ENCODE results near the gene USP3.

The USP3 gene

GRCh38 chr15:63473007-63473748, 31.2 kb upstream of the USP3 start:
- Histone ChIP-seq H3K36me3 (ENCODE audit: insufficient read depth, low read length) (no peaks in the 10 kb centered on the region), H3K9me3 (ENCODE audit: insufficient read depth, low read depth, low read length) (no peaks in the 10 kb centered on the region), H3K4me1 (ENCODE audit: insufficient read depth, low read length, poor library complexity, severe bottlenecking) (no peaks in the 10 kb centered on the region), H3K4me2 (ENCODE audit: low read depth, low read length, poor library complexity, severe bottlenecking) (no peak overlapping the region), H3K4me3 (ENCODE audit: low read length, poor library complexity, severe bottlenecking) (no peak overlapping the region), H3K9me2 (replicated peaks; ENCODE audit: low read depth, low read length) (no peaks in the 10 kb centered on the region), H3K27me3 (ENCODE audit: insufficient read depth, low read length, poor library complexity, severe bottlenecking) (no peaks in the 10 kb centered on the region), H2AFZ (ENCODE audit: low read length) (no peak overlapping the region), H3F3A (ENCODE audit: low read depth) (no peaks in the 10 kb centered on the region), H3K79me2 (ENCODE audit: insufficient read depth, low read length) (no peaks in the 10 kb centered on the region), H3K9ac (ENCODE audit: low read depth, low read length, poor library complexity, severe bottlenecking) (no peak overlapping the region), H4K20me1 (ENCODE audit: insufficient read depth, low read length, poor library complexity, severe bottlenecking) (no peaks in the 10 kb centered on the region)
- TF ChIP-seq CTCF (conservative IDR thresholded peaks at IDR 0.05; ENCODE audit: low read length) = no peak
- TF ChIP-seq EZH2phosphoT487 (IDR thresholded peaks at IDR 0.05; ENCODE audit: borderline replicate concordance) = no peak

- no peaks in the 10 kb centered on the region for H3K27me3 ChIP-seq (ENCODE audit: insufficient read depth, low read length, poor library complexity, severe bottlenecking)
- H2AFZ ChIP-seq (ENCODE audit: low read length) = no peak overlapping the region
- no peak for TF ChIP-seq EZH2phosphoT487 (IDR thresholded peaks at IDR 0.05; ENCODE audit: borderline replicate concordance)
- no peak for TF ChIP-seq CTCF (conservative IDR thresholded peaks at IDR 0.05; ENCODE audit: low read length)
- H3K9me3 ChIP-seq (ENCODE audit: insufficient read depth, low read depth, low read length) = no peaks in the 10 kb centered on the region
- no peak overlapping the region for H3K4me2 ChIP-seq (ENCODE audit: low read depth, low read length, poor library complexity, severe bottlenecking)
- no peaks in the 10 kb centered on the region for H3F3A ChIP-seq (ENCODE audit: low read depth)
- no peaks in the 10 kb centered on the region for H3K9me2 ChIP-seq (replicated peaks; ENCODE audit: low read depth, low read length)
- H3K4me3 ChIP-seq (ENCODE audit: low read length, poor library complexity, severe bottlenecking) = no peak overlapping the region
- no peaks in the 10 kb centered on the region for H3K4me1 ChIP-seq (ENCODE audit: insufficient read depth, low read length, poor library complexity, severe bottlenecking)
- H3K36me3 ChIP-seq (ENCODE audit: insufficient read depth, low read length) = no peaks in the 10 kb centered on the region
- H4K20me1 ChIP-seq (ENCODE audit: insufficient read depth, low read length, poor library complexity, severe bottlenecking) = no peaks in the 10 kb centered on the region
- no peak overlapping the region for H3K9ac ChIP-seq (ENCODE audit: low read depth, low read length, poor library complexity, severe bottlenecking)
- no peaks in the 10 kb centered on the region for H3K79me2 ChIP-seq (ENCODE audit: insufficient read depth, low read length)
Observed at GRCh38 chr15:63473749-63473998, 30.7 kb upstream of the USP3 start.

- Histone ChIP-seq H3K9me3 (ENCODE audit: insufficient read depth, low read depth, low read length) (no peaks in the 10 kb centered on the region), H2AFZ (ENCODE audit: low read length) (no peak overlapping the region), H3K4me1 (ENCODE audit: insufficient read depth, low read length, poor library complexity, severe bottlenecking) (peaks cover under 1% of the 10 kb centered on the region), H3F3A (ENCODE audit: low read depth) (no peaks in the 10 kb centered on the region), H4K20me1 (ENCODE audit: insufficient read depth, low read length, poor library complexity, severe bottlenecking) (no peaks in the 10 kb centered on the region), H3K9ac (ENCODE audit: low read depth, low read length, poor library complexity, severe bottlenecking) (no peak overlapping the region), H3K79me2 (ENCODE audit: insufficient read depth, low read length) (no peaks in the 10 kb centered on the region), H3K27me3 (ENCODE audit: insufficient read depth, low read length, poor library complexity, severe bottlenecking) (no peaks in the 10 kb centered on the region), H3K4me3 (ENCODE audit: low read length, poor library complexity, severe bottlenecking) (no peak overlapping the region), H3K4me2 (ENCODE audit: low read depth, low read length, poor library complexity, severe bottlenecking) (no peak overlapping the region), H3K9me2 (replicated peaks; ENCODE audit: low read depth, low read length) (no peaks in the 10 kb centered on the region), H3K36me3 (ENCODE audit: insufficient read depth, low read length) (no peaks in the 10 kb centered on the region)
- TF ChIP-seq CTCF (conservative IDR thresholded peaks at IDR 0.05; ENCODE audit: low read length) (no peak), EZH2phosphoT487 (IDR thresholded peaks at IDR 0.05; ENCODE audit: borderline replicate concordance) (no peak)
Observed at GRCh38 chr15:63473999-63474809, 30.2 kb upstream of the USP3 start.
